ENCODE measurements around the gene RAB6A.
"Not testable (repeated sequence)": the region's sequence is repeated elsewhere in the genome, so short reads cannot be mapped to it uniquely, and the experiment has no call there.

Gene RAB6A

GRCh38 chr11:73761403-73761945 lies 600 bp upstream of the RAB6A start:
- no peak for DNase-seq

GRCh38 chr11:73760135-73760678 lies 667 bp downstream of the RAB6A start:
- DNase-seq: peak; percentile 37

GRCh38 chr11:73759610-73760134 lies 1.2 kb downstream of the RAB6A start:
- DNase-seq: peak; percentile 20

- no peak for DNase-seq
Observed at GRCh38 chr11:73758451-73758850, 2.4 kb downstream of the RAB6A start.

GRCh38 chr11:73757598-73757997 lies 3.3 kb downstream of the RAB6A start:
- DNase-seq: no peak

GRCh38 chr11:73755670-73756069 lies 5.2 kb downstream of the RAB6A start:
- no peak for DNase-seq

GRCh38 chr11:73753938-73754337 lies 6.9 kb downstream of the RAB6A start:
- DNase-seq: no peak

GRCh38 chr11:73752903-73753302 lies 8.0 kb downstream of the RAB6A start:
- no peak for DNase-seq

- DNase-seq: no peak
Observed at GRCh38 chr11:73752216-73752867, 8.5 kb downstream of the RAB6A start.

- DNase-seq: not testable (repeated sequence)
Observed at GRCh38 chr11:73750862-73751261, 10.0 kb downstream of the RAB6A start.

- no peak for DNase-seq
Observed at GRCh38 chr11:73750228-73750627, 10.6 kb downstream of the RAB6A start.

GRCh38 chr11:73749118-73749517 lies 11.8 kb downstream of the RAB6A start:
- DNase-seq: no peak

GRCh38 chr11:73748300-73748699 lies 12.6 kb downstream of the RAB6A start:
- no peak for DNase-seq

- no peak for DNase-seq
Observed at GRCh38 chr11:73747762-73748161, 13.1 kb downstream of the RAB6A start.

- DNase-seq: no peak
Observed at GRCh38 chr11:73746701-73747100, 14.2 kb downstream of the RAB6A start.

- no peak for DNase-seq
Observed at GRCh38 chr11:73743045-73743444, 17.8 kb downstream of the RAB6A start.

GRCh38 chr11:73735959-73736358 lies 24.9 kb downstream of the RAB6A start:
- peak; percentile 80 for DNase-seq

- no peak for DNase-seq
Observed at GRCh38 chr11:73734993-73735392, 25.9 kb downstream of the RAB6A start.

GRCh38 chr11:73734011-73734410 lies 26.9 kb downstream of the RAB6A start:
- DNase-seq: not testable (repeated sequence)

- not testable (repeated sequence) for DNase-seq
Observed at GRCh38 chr11:73732936-73733335, 27.9 kb downstream of the RAB6A start.

- peak; percentile 54 for DNase-seq
Observed at GRCh38 chr11:73729594-73730206, 31.2 kb downstream of the RAB6A start.

- DNase-seq: no peak
Observed at GRCh38 chr11:73728000-73728399, 32.9 kb downstream of the RAB6A start.

- no peak for DNase-seq
Observed at GRCh38 chr11:73726825-73727224, 34.0 kb downstream of the RAB6A start.

GRCh38 chr11:73717136-73717535 lies 43.7 kb downstream of the RAB6A start:
- DNase-seq: no peak

Measured in RPMI8226 (cell line).